ENCODE measurements around the gene BZW2.
A peak's percentile ranks its signal among the peaks of the same experiment; 100 is the strongest.

Gene BZW2

DNA sequence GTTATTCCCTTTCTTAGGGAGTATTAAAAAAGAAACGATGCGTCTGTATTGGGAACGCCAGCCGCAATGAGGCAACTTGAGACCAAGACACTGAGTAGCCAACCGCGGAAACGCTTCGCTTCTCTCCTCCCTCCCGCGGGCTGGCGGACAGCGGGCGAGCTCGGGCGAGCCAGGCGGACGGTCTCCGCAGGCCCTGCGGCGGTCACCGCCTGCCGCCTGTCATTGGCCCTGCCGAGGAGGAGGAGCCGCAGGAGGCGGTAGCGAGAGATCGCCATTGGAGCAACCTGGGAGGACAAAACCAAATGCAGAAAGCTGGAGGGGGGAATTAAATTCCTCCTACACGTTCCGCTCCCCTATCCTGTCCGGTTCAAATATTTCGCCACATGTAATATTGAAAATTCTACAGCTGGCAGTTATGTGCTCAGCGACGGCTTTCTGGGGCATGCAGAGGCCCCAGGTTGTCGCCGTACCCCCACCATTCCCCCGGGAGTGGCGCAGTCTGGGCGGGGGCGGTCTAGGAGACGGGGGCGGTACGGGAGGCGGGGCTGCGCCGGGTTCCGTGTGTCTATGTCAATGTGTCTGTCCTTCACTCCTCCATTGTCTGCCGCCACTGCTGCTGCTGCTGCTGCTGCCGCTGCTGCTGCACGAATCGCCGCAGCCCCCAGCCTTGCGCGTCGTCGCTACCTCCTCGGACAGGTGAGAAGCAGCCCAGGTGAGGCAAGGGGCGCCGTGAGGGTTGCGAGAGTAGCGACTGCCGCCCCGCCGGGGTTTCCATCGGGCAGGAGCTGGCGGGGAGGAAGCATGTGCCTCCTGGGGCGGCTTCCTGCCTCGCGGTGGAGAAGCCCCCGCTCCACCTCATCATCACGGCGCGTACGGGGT is at the start of gene BZW2, which contains the start of gene ANKMY2:
BZW2 (plus strand) TSS at position 589 of the 879 bp plus-strand sequence. CDS start 19,263 bp downstream, outside the sequence.
ANKMY2 (minus strand) TSS at position 162 of the 879 bp plus-strand sequence. CDS start 181 bp downstream, outside the sequence.
- peak; percentile 93 for DNase-seq

DNA sequence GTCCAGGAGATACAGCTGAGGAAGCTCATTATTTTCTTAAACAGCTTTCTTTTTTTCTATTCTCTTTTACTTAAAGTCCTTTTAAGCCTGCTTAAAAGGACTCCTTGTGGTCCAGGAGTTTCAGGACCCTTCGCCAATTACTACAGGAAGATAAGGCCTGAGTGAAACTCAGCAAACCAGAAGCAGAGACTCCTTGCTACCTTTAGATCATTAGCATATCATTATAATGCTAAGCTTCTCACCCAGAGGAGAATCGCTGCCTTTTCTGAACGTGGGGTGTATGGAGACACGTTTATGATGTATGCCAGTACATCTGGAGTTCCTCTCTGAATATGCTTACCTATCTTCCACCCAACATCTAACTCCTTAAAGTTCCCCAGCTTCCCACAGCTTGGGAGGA is 48.0 kb upstream of the BZW2 start:
- no peak for DNase-seq

DNA sequence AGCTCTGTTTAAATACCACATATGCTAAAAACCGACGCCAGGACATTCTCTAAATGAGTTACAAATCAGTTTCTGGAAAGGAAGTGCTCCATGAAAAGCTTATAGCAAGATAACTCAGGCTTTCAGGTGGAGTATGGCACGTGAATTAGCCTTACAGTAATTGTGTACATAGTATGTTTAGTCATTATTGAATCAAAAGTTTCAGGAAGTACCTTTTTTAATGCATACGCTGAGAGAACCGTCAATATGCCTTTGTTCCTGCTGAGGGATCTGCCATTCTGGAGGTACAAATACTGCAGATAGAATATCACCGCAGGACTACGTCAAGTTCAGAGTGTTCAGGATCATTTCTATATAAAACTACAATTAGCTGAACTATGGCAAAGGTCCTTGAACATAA is 46.1 kb upstream of the BZW2 start:
- DNase-seq: no peak

DNA sequence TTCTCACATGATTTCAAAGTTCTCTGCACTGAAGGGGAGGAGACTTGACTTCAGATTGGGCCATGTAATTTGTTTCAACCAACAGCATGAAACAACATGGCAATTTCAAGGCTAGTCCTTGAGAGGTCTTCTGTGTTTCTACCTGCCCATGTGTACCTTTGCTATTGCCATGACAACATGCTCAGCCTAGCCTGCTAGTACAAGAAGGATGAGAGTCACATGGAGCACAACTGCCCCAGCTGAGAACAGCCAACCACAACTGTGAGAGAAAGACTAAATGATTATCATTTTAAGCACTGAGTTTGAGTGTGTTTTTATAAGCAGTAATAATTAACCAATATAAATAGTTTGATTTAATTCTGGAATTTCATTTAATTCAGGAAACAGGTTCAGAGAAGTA is 42.3 kb upstream of the BZW2 start:
- DNase-seq: no peak

DNA sequence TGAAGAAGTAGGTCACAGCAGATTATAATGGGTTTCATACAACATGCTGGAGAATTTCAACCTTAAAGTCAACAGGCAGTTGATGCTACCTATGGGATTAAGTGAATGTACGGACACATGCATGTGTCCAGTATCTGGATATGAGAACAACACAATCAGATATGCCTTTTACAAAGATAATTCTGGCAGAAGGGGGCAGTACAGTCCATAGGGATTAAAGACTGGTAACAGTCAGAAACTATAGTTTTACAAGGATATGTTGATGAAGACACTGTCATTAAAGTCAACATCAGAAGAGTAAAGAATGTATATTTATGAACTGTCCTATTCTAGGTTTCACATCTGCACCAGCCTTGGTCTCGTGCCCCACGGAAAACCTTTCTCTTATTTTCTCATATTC is 41.9 kb upstream of the BZW2 start:
- no peak for DNase-seq

DNA sequence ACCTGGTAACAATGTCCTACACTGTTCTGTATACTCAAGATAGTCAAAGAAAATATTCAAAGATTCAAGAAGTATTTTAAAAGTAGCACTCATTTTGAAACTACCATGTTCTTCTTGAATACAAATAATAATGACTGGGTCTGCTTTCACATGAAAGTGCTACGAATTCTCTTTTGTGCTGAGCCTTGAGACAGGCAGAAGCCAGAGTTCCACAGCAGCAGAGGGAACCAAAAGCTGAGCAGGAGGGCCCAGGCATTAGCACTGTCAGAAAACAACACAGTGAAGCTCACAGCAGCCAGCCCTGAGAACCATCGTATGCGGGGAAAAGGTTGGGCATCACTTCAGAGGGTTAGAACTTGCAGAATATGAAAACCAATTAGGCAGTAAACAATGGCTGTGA is 39.3 kb upstream of the BZW2 start:
- no peak for DNase-seq

DNA sequence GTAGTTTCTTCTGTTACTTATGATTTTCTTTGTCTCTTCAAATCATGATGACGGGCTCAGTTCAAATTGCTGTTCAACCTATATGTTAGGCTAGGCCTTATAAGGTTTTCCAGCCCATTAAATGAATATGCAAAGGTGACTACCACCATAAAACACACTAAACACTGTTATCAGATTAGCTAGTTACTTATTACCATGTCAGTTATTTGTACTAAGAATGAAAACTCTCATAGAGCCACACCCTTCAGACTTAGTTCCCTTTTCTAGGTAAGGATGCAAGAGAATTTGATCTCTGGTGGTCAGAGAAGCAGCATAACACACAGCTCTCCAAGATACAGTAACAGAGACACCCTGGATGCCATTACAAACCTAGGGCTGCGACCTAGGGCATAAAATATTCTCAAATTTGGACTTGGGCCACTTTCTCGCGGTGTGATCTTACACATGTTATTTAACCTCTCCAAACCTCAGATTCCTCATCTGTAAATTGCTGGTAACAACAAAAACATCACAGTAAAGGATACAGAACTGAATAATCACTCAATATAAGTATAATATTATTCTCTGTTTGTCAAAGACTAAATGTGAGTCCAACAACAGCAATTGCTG is 36.0 kb upstream of the BZW2 start:
- DNase-seq: no peak

DNA sequence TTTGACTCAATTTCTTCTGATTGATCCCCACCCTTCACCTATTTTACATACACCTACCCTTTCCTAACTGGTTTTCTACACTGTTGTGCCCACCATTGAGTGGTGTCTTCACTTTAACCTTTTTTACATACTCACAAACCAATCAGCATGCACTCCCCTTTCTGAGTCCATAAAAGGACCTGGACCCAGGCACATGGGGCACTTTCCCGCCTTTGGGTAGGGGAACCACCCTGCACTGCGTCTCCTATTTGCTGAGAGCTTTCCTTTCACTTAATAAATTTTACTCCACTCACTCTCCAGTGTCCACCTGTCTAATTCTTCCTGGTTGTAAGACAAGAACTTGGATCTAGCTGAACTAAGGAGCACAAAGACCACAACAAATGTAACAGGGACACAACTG is 34.3 kb upstream of the BZW2 start:
- no peak for DNase-seq

DNA sequence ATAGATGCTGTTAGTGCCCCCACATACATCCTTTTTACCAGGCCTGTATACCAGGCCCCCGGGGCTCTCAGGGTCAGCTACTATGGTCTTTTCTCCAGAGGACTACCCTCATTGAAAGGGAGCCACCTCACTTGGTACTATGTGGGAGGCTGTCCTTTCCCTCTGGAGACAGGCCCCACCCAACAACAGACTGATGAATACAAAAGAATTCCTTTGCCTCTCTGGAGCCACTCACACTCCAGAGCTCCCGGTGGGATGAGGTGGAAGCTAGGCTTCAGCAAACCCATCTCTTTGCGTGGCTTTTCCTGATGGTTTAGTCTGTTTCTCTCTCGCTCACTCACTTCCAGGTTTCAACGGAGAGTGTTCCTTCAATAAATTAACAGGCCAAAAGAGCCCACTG is 30.8 kb upstream of the BZW2 start:
- no peak for DNase-seq

DNA sequence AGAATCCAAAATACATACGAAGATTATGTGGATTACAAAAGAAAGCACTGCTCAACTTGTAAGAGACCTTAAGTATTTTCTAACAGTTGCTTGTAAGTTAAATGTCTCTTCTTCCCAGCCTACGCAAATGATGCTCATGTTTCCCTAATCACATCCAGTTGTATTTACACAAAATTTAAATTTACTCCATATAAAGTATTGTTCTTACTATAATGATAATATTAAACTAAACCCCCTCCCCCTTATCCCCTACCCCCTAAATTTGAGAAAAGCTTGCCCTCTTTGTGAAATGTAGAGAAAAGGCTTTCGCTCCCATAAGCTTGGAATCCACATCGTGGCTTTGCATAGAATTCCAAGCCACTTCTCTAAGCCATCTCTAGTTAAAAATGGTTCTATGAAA is 29.9 kb upstream of the BZW2 start:
- DNase-seq: no peak

DNA sequence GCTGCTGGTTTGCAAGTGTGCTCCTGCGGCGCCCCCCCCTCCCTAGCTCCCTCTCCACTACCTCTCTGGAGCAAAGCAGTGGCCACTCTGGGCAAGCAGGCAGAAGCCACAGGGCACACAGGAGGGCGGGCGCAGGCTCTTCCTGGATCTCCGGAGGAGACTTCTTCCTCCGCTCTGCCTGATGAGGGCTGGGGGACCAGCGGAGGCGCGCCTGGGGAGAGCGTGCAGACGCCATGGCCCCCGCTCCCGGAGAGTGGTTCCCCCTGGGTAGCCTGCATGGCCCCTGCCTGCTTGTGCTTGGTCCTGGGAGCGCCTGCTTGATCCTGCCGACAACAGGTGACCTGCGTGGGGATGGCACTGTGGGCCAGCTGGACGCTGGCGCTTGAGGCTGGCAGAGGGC is 29.4 kb upstream of the BZW2 start:
- DNase-seq: no peak

DNA sequence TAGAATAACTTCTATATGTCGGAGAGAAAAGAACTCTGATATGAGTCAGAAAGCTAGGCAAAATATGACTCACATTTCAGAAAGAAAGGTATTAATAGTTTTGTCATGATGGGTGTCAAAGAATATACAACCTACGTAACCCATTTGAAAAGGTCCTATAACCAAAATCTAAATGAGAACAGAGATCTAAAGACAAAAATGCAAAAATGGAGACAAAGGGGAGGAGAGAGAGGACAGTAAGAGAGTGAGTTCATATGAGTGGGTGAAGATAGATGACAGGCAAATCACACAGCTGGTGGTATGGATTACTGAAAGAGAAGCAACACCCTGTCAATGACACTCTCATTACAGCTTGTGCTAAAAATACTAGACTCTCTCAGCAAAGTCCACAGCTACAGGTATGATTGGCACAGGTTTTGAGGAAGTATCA is 26.0 kb upstream of the BZW2 start:
- DNase-seq: peak; percentile 14

DNA sequence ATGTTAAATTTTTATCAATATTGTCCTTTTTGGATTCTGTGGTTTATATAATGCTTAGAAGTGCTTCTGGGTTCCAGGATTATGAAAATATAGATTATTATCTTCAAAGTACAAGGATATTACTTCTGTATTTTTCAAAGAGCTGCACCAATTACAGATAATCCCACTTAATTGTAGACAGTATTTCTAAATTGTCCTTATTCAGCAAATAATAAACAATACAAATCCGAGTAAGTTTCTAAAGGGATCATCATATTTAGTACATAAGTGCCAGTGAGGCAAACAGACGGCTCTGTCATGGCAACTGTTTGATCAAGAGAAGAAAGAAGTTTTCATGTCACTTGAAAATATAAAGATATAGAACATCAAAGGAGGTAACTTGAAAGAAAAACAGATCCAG is 19.6 kb upstream of the BZW2 start:
- DNase-seq: no peak

DNA sequence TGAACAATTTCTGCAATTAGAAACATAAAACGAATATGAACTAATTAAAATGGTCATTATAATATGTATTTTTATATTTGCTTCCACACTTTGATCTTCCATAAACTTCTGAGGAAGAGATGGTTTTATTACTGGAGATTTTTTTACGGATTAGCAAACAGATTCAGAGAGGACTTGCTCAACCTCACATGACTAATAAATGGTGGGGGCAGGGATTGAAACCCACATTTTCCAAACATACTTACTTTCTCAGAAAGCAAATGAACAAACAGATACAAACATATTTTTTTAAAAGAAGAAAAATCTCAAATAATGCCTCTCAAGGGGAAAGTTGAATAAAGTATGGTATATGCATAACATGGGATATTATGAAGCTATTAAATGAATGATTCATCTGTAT is 18.7 kb upstream of the BZW2 start:
- no peak for DNase-seq

DNA sequence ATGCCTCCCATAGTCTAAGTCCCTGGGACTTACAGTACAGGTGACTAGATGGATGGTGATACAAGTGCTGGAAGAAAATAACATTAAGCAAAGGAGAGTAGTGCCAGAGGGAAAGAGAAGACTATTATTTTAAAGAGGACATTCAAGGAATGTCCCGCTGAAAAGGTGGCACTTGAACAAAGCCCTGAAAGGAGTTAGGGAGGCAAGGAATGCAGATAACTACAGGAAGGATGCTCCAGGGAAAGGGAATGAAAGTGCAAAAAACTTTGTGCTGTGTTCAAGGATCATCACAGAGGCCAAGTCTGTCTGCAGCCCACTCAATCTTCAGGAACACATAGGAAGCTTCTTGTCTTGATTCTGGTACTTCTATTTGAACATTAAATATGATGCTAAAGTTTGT is 15.3 kb upstream of the BZW2 start:
- DNase-seq: no peak

DNA sequence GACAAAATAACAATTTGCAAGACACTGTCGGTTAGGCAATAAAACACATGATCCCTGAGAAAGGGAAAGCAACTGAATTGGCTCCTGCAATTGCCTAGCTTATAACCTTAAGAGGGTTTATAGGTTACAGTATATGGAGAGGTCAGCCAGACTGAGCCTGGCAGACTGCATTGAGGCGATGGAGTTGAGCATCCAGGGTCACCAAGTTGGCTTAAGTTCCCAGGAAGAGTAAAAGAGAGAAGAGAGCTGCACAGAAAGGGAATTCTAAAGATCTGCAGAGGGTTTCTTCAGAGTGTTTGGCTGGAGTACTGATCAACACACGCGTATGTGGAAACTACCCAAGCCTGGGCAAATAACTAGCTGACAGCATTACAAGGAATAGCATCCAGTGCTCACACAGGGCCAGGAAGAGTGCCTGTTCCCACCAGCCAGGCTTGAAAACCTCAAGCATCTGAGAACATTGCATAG is 11.7 kb upstream of the BZW2 start:
- DNase-seq: no peak

DNA sequence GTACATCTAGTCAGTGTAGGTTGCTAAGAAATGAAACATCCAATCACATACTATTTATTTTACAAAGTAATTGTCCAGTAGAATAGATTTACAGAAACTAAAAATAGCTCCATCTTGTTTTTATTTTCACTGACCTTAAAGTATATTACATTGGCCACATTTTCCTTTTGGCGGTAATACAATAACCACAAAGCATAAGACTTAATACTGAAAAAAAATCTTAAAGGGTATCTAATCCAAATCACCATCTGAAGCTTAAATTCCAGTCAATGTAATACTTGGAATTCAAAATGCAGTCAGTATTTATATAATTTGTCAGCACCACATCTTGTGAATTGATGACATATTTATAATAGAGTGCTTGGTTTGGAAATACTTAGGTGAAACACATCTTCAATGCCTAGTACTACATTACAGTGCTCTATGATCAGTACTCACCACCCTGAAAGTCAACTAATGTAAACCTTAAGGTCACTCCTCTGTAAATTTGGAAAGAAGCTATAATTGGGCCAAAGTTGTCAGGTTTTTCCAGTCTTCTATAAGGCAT is 9.4 kb upstream of the BZW2 start:
- DNase-seq: no peak

DNA sequence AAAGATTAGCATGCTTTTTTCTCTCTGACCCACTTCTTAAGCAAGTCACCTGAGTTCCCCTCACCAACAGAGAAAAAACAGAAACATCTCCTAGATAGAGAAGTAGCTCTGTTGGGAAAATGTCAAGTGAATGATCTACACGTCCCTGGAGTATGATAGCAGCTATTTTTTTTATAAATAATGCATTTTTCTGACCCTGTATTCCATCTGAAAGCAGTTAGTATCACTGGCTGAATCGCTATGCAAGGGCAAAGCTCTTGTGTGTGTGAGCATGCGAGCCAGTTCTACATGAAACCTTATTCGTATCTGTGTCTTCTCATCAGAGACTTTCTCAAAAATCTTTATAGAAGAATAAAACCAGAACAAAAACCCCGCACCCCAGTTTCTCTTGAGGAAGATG is 8.6 kb upstream of the BZW2 start:
- DNase-seq: no peak

DNA sequence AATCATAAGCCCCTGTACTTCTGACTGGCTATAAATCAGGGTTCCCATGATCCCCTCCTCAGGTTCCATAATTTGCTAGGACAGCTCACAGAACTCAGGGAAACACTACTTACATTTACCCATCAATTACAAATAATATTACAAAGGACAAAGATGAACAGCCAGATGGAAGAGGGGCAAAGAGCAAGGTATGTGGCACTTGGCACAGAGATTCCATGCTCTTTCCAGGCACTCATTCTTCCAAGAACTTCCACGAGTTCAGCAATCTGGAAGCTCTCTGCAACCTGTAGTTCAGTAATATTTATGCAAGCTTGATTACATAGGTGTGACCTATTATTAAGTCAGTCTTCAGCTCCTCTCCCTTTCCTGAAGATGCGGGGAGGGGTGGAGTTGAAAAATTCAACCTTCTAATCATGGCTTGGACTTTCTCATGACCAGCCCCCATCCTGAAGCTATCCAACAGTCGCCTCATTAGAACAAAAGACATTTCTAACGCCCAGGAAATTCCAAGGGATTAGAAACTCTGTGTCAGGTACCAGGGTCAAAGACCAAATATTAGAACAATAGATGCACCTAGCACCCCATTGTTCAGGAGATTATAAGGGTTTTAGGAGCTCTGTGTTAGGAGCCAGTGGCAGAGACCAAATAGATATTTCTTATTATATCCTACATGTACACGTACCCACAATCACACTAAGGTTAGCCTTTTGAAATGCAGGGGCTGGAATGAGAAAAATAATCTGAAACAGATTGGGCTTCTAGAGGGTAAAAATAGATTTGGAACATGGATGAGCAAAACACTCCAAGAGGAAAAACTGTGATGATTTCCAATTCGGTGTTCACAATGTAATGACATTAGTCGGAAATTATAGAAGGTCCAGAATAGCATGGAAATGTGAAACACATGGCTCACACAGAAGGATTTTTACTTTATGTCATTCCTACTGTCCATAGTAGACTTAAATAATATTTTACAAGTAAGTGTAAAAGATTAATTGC is 7.4 kb upstream of the BZW2 start:
- DNase-seq: no peak

DNA sequence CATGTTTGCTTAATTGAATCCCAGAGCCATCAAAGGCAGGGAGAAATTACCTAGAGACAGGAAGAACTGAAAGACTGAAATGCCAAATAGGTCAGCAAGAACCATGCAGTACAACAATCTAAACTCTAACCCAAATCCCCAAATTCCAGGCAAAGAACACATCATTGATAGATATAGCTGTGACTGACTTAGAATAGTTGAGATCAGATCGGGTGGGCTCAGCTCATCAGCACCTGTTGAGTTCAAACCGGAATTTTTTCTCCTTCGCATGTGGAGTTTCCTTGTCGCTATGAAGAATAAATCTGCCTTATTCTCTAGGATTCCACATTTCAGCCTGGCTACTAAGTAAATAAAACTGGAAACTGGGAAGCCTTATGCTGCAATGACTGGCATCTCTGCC is 1.8 kb upstream of the BZW2 start:
- no peak for DNase-seq

DNA sequence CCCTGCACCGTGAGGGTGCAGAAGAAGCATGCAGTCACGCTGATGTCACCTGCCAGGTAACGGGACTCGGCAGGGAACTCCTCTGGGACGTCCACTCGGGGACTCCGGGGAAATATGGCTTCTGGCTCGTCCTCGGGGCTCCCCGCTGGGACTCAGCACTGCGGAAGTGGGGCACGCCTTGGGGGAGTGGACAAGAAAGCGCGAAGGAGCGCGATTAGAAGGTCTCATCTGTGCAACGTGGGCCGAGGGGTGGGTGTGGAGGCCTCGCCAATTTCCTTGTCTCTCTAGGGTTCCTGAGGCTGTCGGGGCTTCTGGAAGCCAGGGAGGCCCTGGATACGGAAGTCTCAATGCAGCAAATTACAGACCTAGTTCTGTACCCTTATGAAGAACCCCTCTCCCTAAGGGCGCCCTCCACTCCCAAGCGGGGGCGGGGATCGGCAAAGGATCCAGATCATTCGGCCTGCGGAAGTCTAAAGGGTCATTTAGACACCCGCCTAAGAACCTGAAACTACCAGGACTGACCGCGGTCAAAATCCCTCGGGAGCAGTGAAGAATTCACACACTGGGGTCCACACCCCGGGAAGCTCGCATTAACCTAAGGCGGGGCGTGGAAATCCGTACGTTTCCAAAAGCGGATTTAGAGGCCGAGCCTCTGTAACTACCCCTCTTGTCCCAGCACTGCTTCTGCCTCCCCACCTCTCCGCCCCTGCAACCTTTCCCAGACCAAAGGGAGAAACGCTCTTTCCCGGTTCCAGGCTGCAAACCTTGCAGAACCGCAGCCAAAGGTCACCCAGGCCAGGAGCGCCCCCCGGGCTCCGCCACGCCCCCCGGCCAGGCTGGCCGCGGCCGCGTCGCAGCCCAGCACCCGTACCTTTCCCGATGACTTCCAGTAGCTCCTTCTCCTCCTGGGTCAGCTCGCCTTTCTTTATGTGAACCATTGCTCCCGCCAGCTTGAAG is 1.1 kb upstream of the BZW2 start:
- DNase-seq: peak; percentile 71

Data from stimulated activated CD4-positive, alpha-beta T cell treated with anti-CD3 and anti-CD28 coated beads, Interleukin-15, amount 100 ng/mL, for 24 hours (primary cell).